K562 (cell line): ENCODE data around the gene ZNF197. TPM values are rescaled to one million over a fixed set of nuclear protein-coding genes. Genes with fewer than 3 reads are reported as not detected.

Experiments
- ATAC-seq: fragments of 200-7000 bp; cut with Tn5 transposase; 3 replicates; pipeline ENCODE4 v1.9.1; 2020; ENCODE audit warnings: moderate library complexity
- BruUV-seq: library from RNA; stranded (reverse); fragments of 400-500 nt; replicated peaks from 2 replicates; lab custom pipeline; 2021; lab: Mats Ljungman, UMichigan
- CTCF ChIA-PET: fragments of 300-600 bp; formaldehyde crosslinking; extraction: SDS; loops from one replicate; lab custom pipeline; 2021; ENCODE audit warnings: low intra/inter-chr PET ratio; lab: Yijun Ruan, JAX
- POLR2A ChIA-PET: fragments of 300-600, 350-650 bp; sonication (Branson Sonifier 250); formaldehyde crosslinking; extraction: SDS; loops from one replicate; lab custom pipeline; 2021; ENCODE audit warnings: antibody characterized with exemption, inconsistent platforms; lab: Yijun Ruan, JAX
- DNase-seq, 4 experiments: peaks; one replicate each; pipeline versions ENCODE4 v3.0.0 to v3.0.0-alpha.2; 2011 to 2018; ENCODE audit warnings: low spot score in 3 of 4, mixed read lengths in 3 of 4; ENCODE audit errors: extremely low read depth in 1 of 4
- FAIRE-seq: peaks from 2 replicates; lab custom pipeline; 2011; peaks lifted over from hg19 to GRCh38; lab: Jason Lieb, UNC
- H2AFZ ChIP-seq: 2 replicates; pipeline ENCODE4 v1.6.0; 2011; ENCODE audit warnings: low read depth, low read length, control low read depth, inconsistent platforms
- H3K27ac ChIP-seq: fragments of 200-600 bp; 3 replicates; pipeline ENCODE4 v1.8.0; 2011; ENCODE audit warnings: low read depth, mild to moderate bottlenecking, control low read depth, inconsistent platforms, low read length, moderate library complexity, mixed read lengths; ENCODE audit errors: extremely low read depth
- H3K27me3 ChIP-seq, 2 experiments: fragments of 300-600 bp in 1 of 2; 2 replicates in 1 of 2; 3 replicates in 1 of 2; pipeline versions ENCODE4 v1.6.0 to v1.8.0; 2011; ENCODE audit warnings: inconsistent platforms in 2 of 2, low read length in 2 of 2, mild to moderate bottlenecking in 1 of 2, mixed read lengths in 1 of 2, moderate library complexity in 1 of 2; ENCODE audit not compliant: control insufficient read depth in 2 of 2, insufficient read depth in 2 of 2
- H3K36me3 ChIP-seq: fragments of 300-600 bp; 3 replicates; pipeline ENCODE4 v1.8.0; 2011; ENCODE audit warnings: mild to moderate bottlenecking, low read length, inconsistent platforms; ENCODE audit not compliant: control insufficient read depth, insufficient read depth
- H3K4me1 ChIP-seq, 2 experiments: fragments of 200-600 bp in 1 of 2; replicated peaks in 1 of 2; 2 replicates in 1 of 2; 3 replicates in 1 of 2; pipeline versions ENCODE4 v1.5.1 to v1.8.0; 2011; ENCODE audit warnings: inconsistent platforms in 2 of 2, low read length in 2 of 2, mild to moderate bottlenecking in 1 of 2, mixed read lengths in 1 of 2, moderate library complexity in 1 of 2; ENCODE audit not compliant: control insufficient read depth in 2 of 2, insufficient read depth in 2 of 2
- H3K4me2 ChIP-seq: 2 replicates; pipeline ENCODE4 v1.6.1; 2011; ENCODE audit warnings: low read length, control low read depth, inconsistent platforms, mixed read lengths; ENCODE audit not compliant: insufficient read depth
- H3K4me3 ChIP-seq: fragments of 200-600 bp; sonication (generic), shearing (Covaris generic); 2 replicates; pipeline ENCODE4 v1.5.1; 2016; ENCODE audit warnings: control low read depth, inconsistent platforms
- H3K79me2 ChIP-seq: fragments of 200-600 bp; 3 replicates; pipeline ENCODE4 v1.8.0; 2011; ENCODE audit warnings: low read length, inconsistent platforms; ENCODE audit not compliant: control insufficient read depth, insufficient read depth
- H3K9ac ChIP-seq, 2 experiments: 2 replicates each; pipeline versions ENCODE4 v1.6.0 to v1.6.1; 2011; ENCODE audit warnings: low read depth in 2 of 2, low read length in 2 of 2, control low read depth in 1 of 2, inconsistent platforms in 1 of 2, mild to moderate bottlenecking in 1 of 2, mixed read lengths in 1 of 2; ENCODE audit not compliant: insufficient read depth in 1 of 2
- H3K9me1 ChIP-seq: one replicate; pipeline ENCODE4 v1.6.0; 2011; ENCODE audit warnings: inconsistent platforms, mild to moderate bottlenecking, low read length, moderate library complexity; ENCODE audit not compliant: control insufficient read depth, insufficient read depth
- H3K9me3 ChIP-seq: replicated peaks from 2 replicates; pipeline ENCODE4 v1.5.1; 2011; ENCODE audit warnings: low read depth, low read length, inconsistent platforms; ENCODE audit not compliant: control insufficient read depth, insufficient read depth
- H4K20me1 ChIP-seq: replicated peaks from 2 replicates; pipeline ENCODE4 v1.6.1; 2011; ENCODE audit warnings: low read length, inconsistent platforms, mixed read lengths; ENCODE audit not compliant: control insufficient read depth, insufficient read depth
- TBL1XR1 ChIP-seq, 2 experiments: IDR thresholded peaks; 2 replicates each; pipeline ENCODE4 v1.6.1; 2012; ENCODE audit warnings: improper control_type of control experiment in 2 of 2, low read length in 2 of 2, mild to moderate bottlenecking in 1 of 2
- XRCC3 ChIP-seq: fragments of 450-650 bp; IDR thresholded peaks from 2 replicates; pipeline ENCODE4 v1.6.1; 2017; ENCODE audit warnings: mild to moderate bottlenecking, moderate library complexity
- ZNF121 ChIP-seq: sonication (generic); formaldehyde crosslinking; conservative IDR thresholded peaks from 2 replicates; pipeline ENCODE4 v1.8.0; 2022; ENCODE audit warnings: missing genetic modification reagents
- ZNF75A ChIP-seq: fragments of 450-650 bp; formaldehyde crosslinking; IDR thresholded peaks from 2 replicates; pipeline ENCODE4 v1.4.0; 2020; ENCODE audit warnings: mild to moderate bottlenecking
- WGBS: fragments of 100-300 bp; shearing (Covaris generic); methylation state at CpG from one replicate; pipeline ENCODE4 v1.1.6; 2016; ENCODE audit warnings: low coverage, mixed read lengths; ENCODE audit not compliant: insufficient coverage; ENCODE audit errors: missing lambda C conversion rate; 5-methylcytosine and 5-hydroxymethylcytosine counted together
- in situ Hi-C: fragments of 300-500 bp; cut with MboI; formaldehyde crosslinking; loops from 4 replicates; pipeline ENCODE4 v1.15.0; 2018; ENCODE audit warnings: inconsistent platforms, mixed read lengths
- intact Hi-C: fragments of 100-400 bp; cut with micrococcal nuclease; formaldehyde crosslinking; loops from 2 replicates; pipeline ENCODE4 v1.14.2; 2022
- polyA plus RNA-seq, 8 experiments: library from polyadenylated mRNA; depleted of rRNA in 4 of 8; stranded (reverse) in 5 of 8; unstranded in 3 of 8; fragments of >200 nt; fragmentation: Nextera tagmentation in 2 of 8; fragmentation: Illumina TruSeq in 1 of 8; extraction: Ambion mirVana in 2 of 8; extraction: Trizol in 1 of 8; gene quantifications; 2 replicates each; pipeline versions ENCODE4 v1.2.1 to v1.2.3, GENCODE V29; 2011 to 2014; ENCODE audit warnings: inconsistent platforms in 1 of 8, missing spikeins in 1 of 8
- total RNA-seq, 7 experiments: library from RNA; depleted of rRNA in 6 of 7; stranded (reverse); fragments of >200 nt in 6 of 7; fragmentation: Illumina TruSeq in 2 of 7; extraction: Trizol in 2 of 7; gene quantifications; 2 replicates each; pipeline versions ENCODE4 v1.2.1 to v1.2.3, GENCODE V29; 2011 to 2021; ENCODE audit warnings: low replicate concordance in 1 of 7
- TF ChIP-seq, protein P1 (sequence below): fragments of 450-650 bp; IDR thresholded peaks from 2 replicates; pipeline ENCODE4 v1.6.1; 2018; ENCODE audit warnings: mild to moderate bottlenecking, low read depth; ENCODE audit not compliant: partially characterized antibody

The ZNF197 gene
- total and polyA plus RNA-seq, 9 of the 15 experiments (the other 6 are each of a cell fraction or from before 2014, with no cell fraction given), result 3.5 to 19.1 (median 13.7) TPM

GRCh38 chr3:44642337-44642736, 17.5 kb downstream of the ZNF197 start:
- peaks cover 46% of the 10 kb centered on the region for H3K36me3 ChIP-seq
- peaks cover 49% of the 10 kb centered on the region for H3K9me3 ChIP-seq
- no peaks in the 10 kb centered on the region for H3K4me1 ChIP-seq
- DNase-seq, result no peak
- H3K9me1 ChIP-seq, result no peaks in the 10 kb centered on the region
- H3K27me3 ChIP-seq, result no peaks in the 10 kb centered on the region
- H3K4me3 ChIP-seq, result no peak overlapping the region
- CTCF ChIA-PET, result no interaction called here
- intact Hi-C loops, result no loop called here
- no peak overlapping the region for H3K9ac ChIP-seq
- no peak overlapping the region for H3K27ac ChIP-seq
- no peak overlapping the region for H2AFZ ChIP-seq
- POLR2A ChIA-PET, result no interaction called here
- H3K4me2 ChIP-seq, result no peak overlapping the region
- TF ChIP-seq ZNF121 (CRISPR knock-in tag), result no peak
- TF ChIP-seq XRCC3, result peak; percentile 59; the same call in 1 of the 2 replicates
- TF ChIP-seq, protein P1, sequence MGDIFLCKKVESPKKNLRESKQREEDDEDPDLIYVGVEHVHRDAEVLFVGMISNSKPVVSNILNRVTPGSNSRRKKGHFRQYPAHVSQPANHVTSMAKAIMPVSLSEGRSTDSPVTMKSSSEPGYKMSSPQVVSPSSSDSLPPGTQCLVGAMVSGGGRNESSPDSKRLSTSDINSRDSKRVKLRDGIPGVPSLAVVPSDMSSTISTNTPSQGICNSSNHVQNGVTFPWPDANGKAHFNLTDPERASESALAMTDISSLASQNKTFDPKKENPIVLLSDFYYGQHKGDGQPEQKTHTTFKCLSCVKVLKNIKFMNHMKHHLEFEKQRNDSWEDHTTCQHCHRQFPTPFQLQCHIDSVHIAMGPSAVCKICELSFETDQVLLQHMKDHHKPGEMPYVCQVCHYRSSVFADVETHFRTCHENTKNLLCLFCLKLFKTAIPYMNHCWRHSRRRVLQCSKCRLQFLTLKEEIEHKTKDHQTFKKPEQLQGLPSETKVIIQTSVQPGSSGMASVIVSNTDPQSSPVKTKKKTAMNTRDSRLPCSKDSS, result peak; percentile 59
- TF ChIP-seq TBL1XR1 (IDR thresholded peaks at IDR 0.05; ENCODE audit: low read length in 2 of 2), result no peak
- TF ChIP-seq ZNF75A (CRISPR knock-in tag), result peak; percentile 98
- no peak for ATAC-seq
- H4K20me1 ChIP-seq, result no peaks in the 10 kb centered on the region
- FAIRE-seq, result no peak
- in situ Hi-C loops, result no loop called here
- H3K79me2 ChIP-seq, result no peaks in the 10 kb centered on the region
- no TSS peak for BruUV-seq
- 100% methylated on average over 4 of the region's 4 CpGs for WGBS
